Activated CD4-positive, CD25-positive, alpha-beta regulatory T cell (primary cell): ENCODE measurements around the gene ATP5PB.

Experiments
- DNase-seq, 4 experiments: peaks; one replicate each; lab custom pipeline; 2025; lab: John Stamatoyannopoulos, UW

Gene ATP5PB

GRCh38 chr1:111448918-111449702, at the start of gene ATP5PB, which contains the start of gene WDR77:
Gene ATP5PB, plus strand, starts transcription at chr1:111449464. Its CDS starts 78 bp downstream, at chr1:111449542.
Gene WDR77, minus strand, starts transcription at chr1:111449256. Its CDS starts 87 bp downstream, at chr1:111449169.
- peak; percentile 59 to 74 (median 73) for DNase-seq

- peak in 2 of 4 experiments; percentile 6 to 9 for DNase-seq
These were observed 49.3 kb upstream of the ATP5PB start for GRCh38 chr1:111399792-111400610.

- DNase-seq = no peak
These were observed 47.2 kb upstream of the ATP5PB start for GRCh38 chr1:111402083-111402482.

GRCh38 chr1:111404588-111404987, 44.7 kb upstream of the ATP5PB start:
- no peak for DNase-seq

- peak in 2 of 4 experiments; percentile 14 to 21 for DNase-seq
These were observed 42.9 kb upstream of the ATP5PB start for GRCh38 chr1:111406321-111406768.

- no peak for DNase-seq
These were observed 42.0 kb upstream of the ATP5PB start for GRCh38 chr1:111407301-111407700.

GRCh38 chr1:111412839-111413238, 36.4 kb upstream of the ATP5PB start:
- DNase-seq = no peak

GRCh38 chr1:111414756-111415155, 34.5 kb upstream of the ATP5PB start:
- no peak for DNase-seq

- DNase-seq = no peak
These were observed 33.8 kb upstream of the ATP5PB start for GRCh38 chr1:111415461-111415860.

- no peak for DNase-seq
These were observed 31.5 kb upstream of the ATP5PB start for GRCh38 chr1:111417755-111418154.

GRCh38 chr1:111419037-111419436, 30.2 kb upstream of the ATP5PB start:
- no peak for DNase-seq

GRCh38 chr1:111420377-111420776, 28.9 kb upstream of the ATP5PB start:
- DNase-seq = no peak

- no peak for DNase-seq
These were observed 26.5 kb upstream of the ATP5PB start for GRCh38 chr1:111422546-111423391.

- no peak for DNase-seq
These were observed 25.0 kb upstream of the ATP5PB start for GRCh38 chr1:111424281-111424680.

GRCh38 chr1:111436726-111437125, 12.5 kb upstream of the ATP5PB start:
- DNase-seq = no peak

GRCh38 chr1:111439461-111440351, 9.6 kb upstream of the ATP5PB start:
- no peak for DNase-seq

- DNase-seq = peak; percentile 13 to 40 (median 31)
These were observed 7.6 kb upstream of the ATP5PB start for GRCh38 chr1:111441573-111442192.

- no peak for DNase-seq
These were observed 6.8 kb upstream of the ATP5PB start for GRCh38 chr1:111442457-111442856.

GRCh38 chr1:111444031-111444430, 5.2 kb upstream of the ATP5PB start:
- DNase-seq = no peak

- DNase-seq = no peak
These were observed 2.7 kb upstream of the ATP5PB start for GRCh38 chr1:111446546-111446945.
